GM12875 (cell line): ENCODE results near the gene VSIG10L2.
"Not testable (repeated sequence)": the region's sequence is repeated elsewhere in the genome, so short reads cannot be mapped to it uniquely, and the experiment has no call there.

Source experiments
- H3K4me3 ChIP-seq: one replicate; pipeline ENCODE4 v1.5.1; 2011; ENCODE audit warnings: low read depth, low read length, control low read depth
- TF ChIP-seq, protein P1 (sequence below): IDR thresholded peaks from 2 replicates; pipeline ENCODE4 v1.5.1; 2011; ENCODE audit warnings: low read depth, mild to moderate bottlenecking, control low read depth, inconsistent platforms, low read length, moderate library complexity, borderline replicate concordance; ENCODE audit not compliant: insufficient read depth

VSIG10L2 gene

GRCh38 chr11:125910226-125910849 lies 35.5 kb upstream of the VSIG10L2 start:
- TF ChIP-seq, protein P1, sequence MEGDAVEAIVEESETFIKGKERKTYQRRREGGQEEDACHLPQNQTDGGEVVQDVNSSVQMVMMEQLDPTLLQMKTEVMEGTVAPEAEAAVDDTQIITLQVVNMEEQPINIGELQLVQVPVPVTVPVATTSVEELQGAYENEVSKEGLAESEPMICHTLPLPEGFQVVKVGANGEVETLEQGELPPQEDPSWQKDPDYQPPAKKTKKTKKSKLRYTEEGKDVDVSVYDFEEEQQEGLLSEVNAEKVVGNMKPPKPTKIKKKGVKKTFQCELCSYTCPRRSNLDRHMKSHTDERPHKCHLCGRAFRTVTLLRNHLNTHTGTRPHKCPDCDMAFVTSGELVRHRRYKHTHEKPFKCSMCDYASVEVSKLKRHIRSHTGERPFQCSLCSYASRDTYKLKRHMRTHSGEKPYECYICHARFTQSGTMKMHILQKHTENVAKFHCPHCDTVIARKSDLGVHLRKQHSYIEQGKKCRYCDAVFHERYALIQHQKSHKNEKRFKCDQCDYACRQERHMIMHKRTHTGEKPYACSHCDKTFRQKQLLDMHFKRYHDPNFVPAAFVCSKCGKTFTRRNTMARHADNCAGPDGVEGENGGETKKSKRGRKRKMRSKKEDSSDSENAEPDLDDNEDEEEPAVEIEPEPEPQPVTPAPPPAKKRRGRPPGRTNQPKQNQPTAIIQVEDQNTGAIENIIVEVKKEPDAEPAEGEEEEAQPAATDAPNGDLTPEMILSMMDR, result no peak
- no peak overlapping the region for H3K4me3 ChIP-seq

DNA sequence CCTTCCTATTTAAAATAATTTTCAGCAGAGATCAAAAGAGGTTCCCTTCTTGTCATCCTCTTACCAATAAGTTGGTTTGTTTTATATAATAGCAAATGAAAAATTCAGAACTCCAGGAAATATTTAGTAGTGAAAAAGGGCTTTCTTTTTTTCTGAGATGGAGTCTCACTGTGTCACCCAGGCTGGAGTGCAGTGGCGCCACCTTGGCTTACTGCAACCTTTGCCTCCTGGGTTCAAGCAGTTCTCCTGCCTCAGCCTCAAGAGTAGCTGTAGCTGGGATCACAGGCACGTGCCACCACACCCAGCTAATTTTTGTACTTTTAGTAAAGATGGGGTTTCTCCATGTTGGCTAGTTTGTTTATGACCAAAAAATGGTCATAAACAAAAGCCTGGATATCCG lies 31.2 kb upstream of the VSIG10L2 start:
- TF ChIP-seq, protein P1, result 0 out of 2 replicates have a peak, but pooled peaks have one; percentile 8
- not testable (repeated sequence) for H3K4me3 ChIP-seq

GRCh38 chr11:125916683-125917347 lies 29.0 kb upstream of the VSIG10L2 start:
- no peak overlapping the region for H3K4me3 ChIP-seq

DNA sequence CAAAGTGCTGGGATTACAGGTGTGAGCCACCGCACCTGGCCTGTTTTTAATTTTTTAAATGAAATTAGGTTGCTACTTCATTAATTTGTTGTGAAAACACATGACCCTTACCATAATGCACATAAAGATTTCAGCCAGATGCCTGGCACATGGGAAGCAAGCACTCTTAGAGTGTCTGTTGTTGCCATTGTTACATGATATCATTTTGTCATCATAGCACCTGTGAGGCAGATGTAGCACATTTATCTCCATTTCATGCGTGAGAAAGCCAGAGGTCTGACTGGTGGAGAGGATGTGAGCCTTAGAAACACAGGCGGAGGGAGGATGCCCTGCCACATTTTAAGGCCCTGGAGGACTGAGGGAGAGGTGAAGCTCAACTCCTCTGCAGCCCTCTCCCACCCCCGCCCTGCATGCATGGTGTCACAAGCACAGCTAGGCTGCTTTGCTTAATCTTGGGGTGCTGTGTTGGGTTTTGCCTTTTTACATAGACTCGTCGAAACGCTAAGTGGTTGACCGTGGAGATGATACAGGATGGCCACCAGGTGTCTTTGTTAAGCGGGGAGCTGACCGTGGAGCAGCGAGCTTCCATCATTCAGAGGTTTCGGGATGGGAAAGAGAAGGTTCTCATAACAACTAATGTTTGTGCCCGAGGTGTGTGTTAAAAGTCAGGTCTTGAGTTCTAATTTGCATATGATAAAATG lies 27.6 kb upstream of the VSIG10L2 start:
- TF ChIP-seq, protein P1, result no peak

More at GRCh38 chr11:125916683-125917347, 29.0 kb upstream of the VSIG10L2 start:
- TF ChIP-seq, protein P1, result no peak

GRCh38 chr11:125921042-125921441 lies 24.8 kb upstream of the VSIG10L2 start:
- H3K4me3 ChIP-seq, result no peak overlapping the region
- TF ChIP-seq, protein P1, result no peak

More for the DNA sequence above, 27.6 kb upstream of the VSIG10L2 start:
- no peak overlapping the region for H3K4me3 ChIP-seq

- TF ChIP-seq, protein P1, result no peak
- H3K4me3 ChIP-seq, result no peak overlapping the region
Measured at GRCh38 chr11:125922156-125922555, 23.7 kb upstream of the VSIG10L2 start.
